Measurements from ENCODE around the gene IFT52. TPM values are rescaled to one million over a fixed set of nuclear protein-coding genes. Genes with fewer than 3 reads are reported as not detected.

IFT52 gene
- total RNA-seq, 2 experiments from 2014 or later, result 22.7 to 24.7 TPM

DNA sequence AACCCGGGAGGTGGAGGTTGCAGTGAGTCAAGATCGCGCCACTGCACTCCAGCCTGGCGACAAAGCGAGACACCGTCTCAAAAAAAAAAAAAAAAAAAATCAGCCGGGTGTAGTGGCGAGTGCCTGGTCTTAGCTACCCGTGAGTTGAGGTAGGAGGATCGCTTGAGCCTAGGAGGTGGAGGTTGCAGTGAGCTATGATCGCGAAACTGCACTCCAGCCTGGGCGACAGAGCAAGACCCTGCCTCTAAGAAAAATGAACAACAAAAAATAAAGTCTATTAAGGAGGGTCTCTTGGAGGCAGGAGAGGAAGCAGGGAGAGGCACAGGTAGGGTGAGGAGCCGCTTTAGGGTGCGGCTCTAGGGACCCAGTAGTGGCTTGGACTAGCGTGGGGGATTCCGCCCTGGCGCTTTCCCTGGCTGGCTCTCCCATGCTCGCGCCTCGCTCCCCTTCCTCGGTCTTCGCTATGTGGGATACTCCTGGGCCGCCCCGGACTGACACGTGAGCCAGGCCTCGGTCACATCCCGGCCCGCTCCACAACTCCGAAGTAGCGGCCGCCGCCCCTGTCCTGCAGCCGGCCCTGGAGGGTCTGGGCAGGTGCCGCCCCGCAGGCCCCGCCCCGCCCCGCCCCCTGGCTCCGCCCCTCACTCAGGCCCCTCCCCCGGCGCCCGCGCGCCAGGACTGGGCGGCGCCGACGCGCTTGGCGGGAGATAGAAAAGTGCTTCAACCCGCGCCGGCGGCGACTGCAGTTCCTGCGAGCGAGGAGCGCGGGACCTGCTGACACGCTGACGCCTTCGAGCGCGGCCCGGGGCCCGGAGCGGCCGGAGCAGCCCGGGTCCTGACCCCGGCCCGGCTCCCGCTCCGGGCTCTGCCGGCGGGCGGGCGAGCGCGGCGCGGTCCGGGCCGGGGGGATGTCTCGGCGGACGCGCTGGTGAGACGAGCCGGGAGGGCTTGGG is 75.9 kb downstream of the IFT52 start, which contains the start of gene MYBL2:
Gene MYBL2 (plus strand): TSS at position 739 of the 953 bp plus-strand sequence. CDS start 170 bp downstream, at position 909.
- Histone ChIP-seq H3K79me2 (ENCODE audit: insufficient read depth, low read depth, low read length) (peaks cover 46% of the 10 kb centered on the region), H3K36me3 (ENCODE audit: insufficient read depth, low read length) (peaks cover 44% of the 10 kb centered on the region), H3K4me2 (ENCODE audit: low read length) (peak within 1 kb of the TSS; percentile 98), H3K4me3 (ENCODE audit: low read depth, low read length, poor library complexity, severe bottlenecking) (peak within 1 kb of the TSS; percentile 96), H3K9me3 (ENCODE audit: low read length) (no peaks in the 10 kb centered on the region), H3K27ac (ENCODE audit: low read depth, low read length, poor library complexity, severe bottlenecking) (peak within 1 kb of the TSS; percentile 85), H4K20me1 (ENCODE audit: insufficient read depth, low read length) (peaks cover 24% of the 10 kb centered on the region; the same call in 1 of the 2 replicates), H3K4me1 (ENCODE audit: insufficient read depth, low read length, poor library complexity, severe bottlenecking) (peaks cover 61% of the 10 kb centered on the region), H2AFZ (ENCODE audit: low read length) (no peak within 1 kb of the TSS), H3K9me2 (ENCODE audit: insufficient read depth, low read length) (no peaks in the 10 kb centered on the region)
- CTCF ChIA-PET (ENCODE audit: unreplicated experiment), result no interaction called here
- POLR2A ChIA-PET, result interaction anchor here (0.6 to 1.0 kb wide), 2 partner anchors 14 to 51 kb away, joined by 5 to 9 read pairs; no protein-coding TSS in a partner anchor
- DNase-seq (ENCODE audit: low spot score), result peak; percentile 92
- intact Hi-C loops (cut with micrococcal nuclease; ENCODE audit: unreplicated experiment), result loop anchor here (1.0 to 2.0 kb wide), 2 partner anchors 16 to 44 kb away; no protein-coding TSS in a partner anchor
- BruUV-seq (replicated peaks), result no TSS peak
- TF ChIP-seq EZH2phosphoT487 (IDR thresholded peaks at IDR 0.05; ENCODE audit: borderline replicate concordance, low read depth, low read length), result no peak
- TF ChIP-seq, protein P1, sequence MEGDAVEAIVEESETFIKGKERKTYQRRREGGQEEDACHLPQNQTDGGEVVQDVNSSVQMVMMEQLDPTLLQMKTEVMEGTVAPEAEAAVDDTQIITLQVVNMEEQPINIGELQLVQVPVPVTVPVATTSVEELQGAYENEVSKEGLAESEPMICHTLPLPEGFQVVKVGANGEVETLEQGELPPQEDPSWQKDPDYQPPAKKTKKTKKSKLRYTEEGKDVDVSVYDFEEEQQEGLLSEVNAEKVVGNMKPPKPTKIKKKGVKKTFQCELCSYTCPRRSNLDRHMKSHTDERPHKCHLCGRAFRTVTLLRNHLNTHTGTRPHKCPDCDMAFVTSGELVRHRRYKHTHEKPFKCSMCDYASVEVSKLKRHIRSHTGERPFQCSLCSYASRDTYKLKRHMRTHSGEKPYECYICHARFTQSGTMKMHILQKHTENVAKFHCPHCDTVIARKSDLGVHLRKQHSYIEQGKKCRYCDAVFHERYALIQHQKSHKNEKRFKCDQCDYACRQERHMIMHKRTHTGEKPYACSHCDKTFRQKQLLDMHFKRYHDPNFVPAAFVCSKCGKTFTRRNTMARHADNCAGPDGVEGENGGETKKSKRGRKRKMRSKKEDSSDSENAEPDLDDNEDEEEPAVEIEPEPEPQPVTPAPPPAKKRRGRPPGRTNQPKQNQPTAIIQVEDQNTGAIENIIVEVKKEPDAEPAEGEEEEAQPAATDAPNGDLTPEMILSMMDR (conservative IDR thresholded peaks at IDR 0.05; ENCODE audit: low read length), result no peak

DNA sequence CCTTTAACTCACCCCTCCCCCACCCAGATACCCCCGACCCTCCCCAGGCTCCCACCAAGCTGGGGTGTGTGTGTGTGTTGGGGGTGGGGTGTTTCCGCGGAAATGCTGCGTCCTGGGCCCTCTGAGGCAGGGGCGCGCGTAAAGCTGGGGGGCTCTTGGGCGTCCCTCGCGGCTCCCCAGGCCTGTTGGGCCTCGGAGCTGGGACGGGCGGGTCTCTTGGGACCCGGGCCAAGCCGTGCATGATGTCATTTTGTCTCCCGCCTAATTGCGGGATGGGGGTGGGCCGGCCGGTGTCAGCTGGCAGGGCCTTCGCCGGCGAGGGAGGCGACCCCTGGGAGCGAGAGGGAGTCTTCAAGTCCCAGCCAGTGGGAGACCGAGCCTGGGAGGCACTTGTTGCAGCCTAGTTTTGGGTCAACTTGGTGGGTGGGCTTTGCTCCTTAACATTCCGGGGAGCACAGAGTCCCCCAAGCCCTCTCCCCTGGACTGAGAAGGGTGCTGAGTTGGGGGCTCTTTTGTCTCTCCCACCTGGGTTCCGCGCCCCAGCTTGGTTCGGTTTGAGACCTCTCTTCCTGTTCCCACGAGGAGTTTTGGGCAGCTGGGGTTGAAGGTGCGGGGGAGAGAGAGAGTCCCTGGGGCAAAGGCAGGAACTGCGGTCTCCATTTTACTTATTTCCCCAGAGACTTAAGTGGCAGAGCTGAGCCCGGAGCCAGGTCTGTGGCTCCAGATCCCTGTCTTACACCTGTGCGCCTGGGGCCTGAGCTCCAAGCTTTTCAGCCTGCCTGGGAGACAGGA is 76.8 kb downstream of the IFT52 start:
- TF ChIP-seq EZH2phosphoT487 (IDR thresholded peaks at IDR 0.05; ENCODE audit: borderline replicate concordance, low read depth, low read length), result no peak
- TF ChIP-seq, protein P1 (conservative IDR thresholded peaks at IDR 0.05; ENCODE audit: low read length), result no peak
- Histone ChIP-seq H4K20me1 (ENCODE audit: insufficient read depth, low read length) (peaks cover 24% of the 10 kb centered on the region; the same call in 1 of the 2 replicates), H3K27ac (ENCODE audit: low read depth, low read length, poor library complexity, severe bottlenecking) (peak overlapping the region; percentile 85), H3K4me1 (ENCODE audit: insufficient read depth, low read length, poor library complexity, severe bottlenecking) (peaks cover 61% of the 10 kb centered on the region), H2AFZ (ENCODE audit: low read length) (no peak overlapping the region), H3K36me3 (ENCODE audit: insufficient read depth, low read length) (peaks cover 53% of the 10 kb centered on the region), H3K4me3 (ENCODE audit: low read depth, low read length, poor library complexity, severe bottlenecking) (peak overlapping the region; percentile 96), H3K79me2 (ENCODE audit: insufficient read depth, low read depth, low read length) (peaks cover 55% of the 10 kb centered on the region), H3K9me3 (ENCODE audit: low read length) (no peaks in the 10 kb centered on the region), H3K9me2 (ENCODE audit: insufficient read depth, low read length) (no peaks in the 10 kb centered on the region), H3K4me2 (ENCODE audit: low read length) (peak overlapping the region; percentile 86)
- POLR2A ChIA-PET, result interaction anchor here (0.6 to 1.1 kb wide), 6 partner anchors 12 to 66 kb away, joined by 3 to 9 read pairs (median 4); no protein-coding TSS in a partner anchor
- CTCF ChIA-PET (ENCODE audit: unreplicated experiment), result interaction anchor here (0.5 kb wide), 1 partner anchor 108 kb away, joined by 7 read pairs; no protein-coding TSS in a partner anchor
- BruUV-seq (replicated peaks), result TSS peak; percentile 52
- DNase-seq (ENCODE audit: low spot score), result peak; percentile 84
- intact Hi-C loops (cut with micrococcal nuclease; ENCODE audit: unreplicated experiment), result loop anchor here (1.0 to 2.0 kb wide), 2 partner anchors 15 to 43 kb away; no protein-coding TSS in a partner anchor

Data from OCI-LY7 (cell line).